Neural progenitor cell (in vitro differentiated cells): Measurements from ENCODE around the gene CES1.

Experiments used
- CTCF ChIP-seq: fragments of 200-600 bp; sonication (generic); IDR thresholded peaks from 2 replicates; pipeline ENCODE4 v1.5.1; 2017; ENCODE audit warnings: antibody characterized with exemption, mild to moderate bottlenecking
- EZH2 ChIP-seq: fragments of 200-600 bp; sonication (generic); IDR thresholded peaks from 2 replicates; pipeline ENCODE4 v1.6.1; 2017; ENCODE audit warnings: antibody characterized with exemption, mild to moderate bottlenecking, moderate library complexity
- EZH2phosphoT487 ChIP-seq: fragments of 200-600 bp; sonication (generic); IDR thresholded peaks from 2 replicates; pipeline ENCODE4 v1.6.1; 2017; ENCODE audit warnings: antibody characterized with exemption

- TF ChIP-seq CTCF (no peak), EZH2 (no peak), EZH2phosphoT487 (no peak)
These were observed 11.7 kb downstream of the CES1 start for GRCh38 chr16:55821210-55821609.
